Nephron progenitor cell (in vitro differentiated cells): ENCODE measurements around the gene KMO.
A peak's percentile ranks its signal among the peaks of the same experiment; 100 is the strongest.

ENCODE experiments used
- DNase-seq: peaks from one replicate; pipeline ENCODE4 v3.0.0; 2021
- H3K27ac Mint-ChIP-seq: 2 replicates; pipeline ENCODE4 v1.8.0; 2021; ENCODE audit warnings: mild to moderate bottlenecking, moderate library complexity, mixed read lengths
- H3K27me3 Mint-ChIP-seq: 2 replicates; pipeline ENCODE4 v1.8.0; 2021; ENCODE audit warnings: mild to moderate bottlenecking, low read depth, mixed read lengths; ENCODE audit not compliant: poor library complexity
- H3K36me3 Mint-ChIP-seq: 2 replicates; pipeline ENCODE4 v1.8.0; 2021; ENCODE audit warnings: low read depth, mixed read lengths
- H3K4me1 Mint-ChIP-seq: 2 replicates; pipeline ENCODE4 v1.8.0; 2021; ENCODE audit warnings: mixed read lengths
- H3K4me3 Mint-ChIP-seq: 2 replicates; pipeline ENCODE4 v1.8.0; 2021; ENCODE audit warnings: mild to moderate bottlenecking, moderate library complexity, mixed read lengths
- H3K9me3 Mint-ChIP-seq: 2 replicates; pipeline ENCODE4 v1.8.0; 2021; ENCODE audit warnings: mild to moderate bottlenecking, moderate library complexity, mixed read lengths
- CTCF ChIP-seq: fragments of 200-600 bp; sonication (generic); IDR thresholded peaks from 2 replicates; pipeline ENCODE4 v1.5.0; 2021; ENCODE audit warnings: antibody characterized with exemption

Gene KMO

DNA sequence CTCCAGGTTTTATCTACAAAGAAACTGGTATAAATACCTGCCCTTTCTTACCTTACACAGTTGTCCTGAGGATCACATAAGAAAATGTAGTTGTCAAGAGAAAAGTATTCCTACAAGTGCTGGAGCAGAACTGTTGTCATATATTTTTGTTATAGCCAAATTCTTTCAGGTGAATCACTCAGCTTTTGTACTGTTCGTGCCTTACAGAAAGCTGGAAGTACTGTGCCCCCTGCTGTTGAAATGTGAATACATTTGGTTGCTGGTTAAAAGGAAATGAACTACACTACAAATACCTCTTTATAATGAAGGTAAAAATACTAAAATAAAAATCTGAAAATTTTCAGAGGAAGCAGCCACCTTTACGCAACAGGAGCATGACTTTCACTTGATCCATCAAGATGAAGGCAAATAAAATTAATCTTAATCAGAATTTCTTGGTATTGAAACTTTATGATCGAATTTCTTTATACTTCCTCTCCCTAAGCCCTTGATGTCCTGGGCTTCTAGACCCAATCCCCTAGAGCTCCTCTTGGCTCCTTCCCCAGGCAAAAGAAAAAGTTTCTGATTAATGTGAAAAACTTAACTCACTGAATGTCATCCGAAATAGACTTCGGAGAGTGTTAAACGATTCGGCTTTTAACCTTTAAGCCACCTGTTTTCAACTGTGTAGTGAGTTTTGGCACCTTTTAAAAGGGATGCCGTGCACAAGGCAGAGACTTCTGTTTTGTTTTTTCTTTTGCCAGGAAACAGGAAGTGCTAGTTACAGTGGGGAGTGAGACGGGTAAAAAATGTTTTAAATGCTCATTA, 95.5 kb downstream of the KMO start:
- peak overlapping the region; percentile 68 for H3K27ac Mint-ChIP-seq
- H3K27me3 Mint-ChIP-seq = no peaks in the 10 kb centered on the region
- TF ChIP-seq CTCF = peak; percentile 38
- no peak for DNase-seq
- peaks cover 23% of the 10 kb centered on the region for H3K36me3 Mint-ChIP-seq
- H3K9me3 Mint-ChIP-seq = peaks cover 4% of the 10 kb centered on the region
- peaks cover 5% of the 10 kb centered on the region for H3K4me1 Mint-ChIP-seq
- H3K4me3 Mint-ChIP-seq = no peak overlapping the region

DNA sequence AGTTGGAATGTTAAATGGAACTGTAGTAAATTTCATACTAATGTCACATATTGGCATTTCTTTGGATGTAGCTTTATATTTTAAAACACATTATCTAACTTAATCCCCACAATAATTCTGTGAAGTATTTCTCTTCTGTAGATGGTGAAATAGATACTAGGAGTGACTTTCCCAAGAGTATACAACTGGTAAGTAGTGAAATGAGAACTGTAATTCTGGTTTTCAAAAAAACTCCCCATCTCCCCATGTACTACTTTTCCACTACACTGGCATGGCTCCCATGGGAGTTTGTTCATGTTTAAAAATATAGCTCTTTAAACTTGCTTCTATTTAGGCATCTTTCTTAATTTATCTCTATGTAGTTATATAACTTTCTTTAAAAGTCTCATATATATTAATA, 97.8 kb downstream of the KMO start:
- DNase-seq = no peak
- H3K4me1 Mint-ChIP-seq = peaks cover 5% of the 10 kb centered on the region
- no peak overlapping the region for H3K27ac Mint-ChIP-seq
- peaks cover 44% of the 10 kb centered on the region for H3K36me3 Mint-ChIP-seq
- H3K9me3 Mint-ChIP-seq = peaks cover 17% of the 10 kb centered on the region
- no peak for TF ChIP-seq CTCF
- H3K4me3 Mint-ChIP-seq = no peak overlapping the region
- no peaks in the 10 kb centered on the region for H3K27me3 Mint-ChIP-seq

DNA sequence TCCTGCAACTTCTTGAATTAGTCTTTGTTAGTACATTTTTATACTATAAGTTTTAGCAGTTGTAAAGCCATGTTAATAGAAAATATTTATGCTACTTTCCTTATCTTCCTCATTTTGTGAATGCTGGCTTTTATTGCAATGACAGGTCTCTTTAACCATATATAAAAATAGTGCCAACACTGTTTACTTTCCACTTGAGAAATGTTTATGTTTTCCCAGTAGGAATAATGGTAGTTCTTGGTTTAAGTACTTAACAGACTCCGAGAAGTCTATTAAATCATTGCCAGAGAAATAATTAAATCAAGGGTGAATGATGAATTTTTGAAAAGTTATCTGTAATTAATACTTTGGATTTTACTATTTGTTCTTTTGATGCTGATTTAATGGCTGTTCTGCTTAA, 98.3 kb downstream of the KMO start:
- H3K27ac Mint-ChIP-seq = no peak overlapping the region
- H3K4me3 Mint-ChIP-seq = no peak overlapping the region
- H3K4me1 Mint-ChIP-seq = peaks cover 5% of the 10 kb centered on the region
- H3K9me3 Mint-ChIP-seq = peaks cover 22% of the 10 kb centered on the region
- H3K36me3 Mint-ChIP-seq = peaks cover 49% of the 10 kb centered on the region
- DNase-seq = no peak
- H3K27me3 Mint-ChIP-seq = no peaks in the 10 kb centered on the region
- no peak for TF ChIP-seq CTCF

- Mint-ChIP-seq H3K36me3 (peaks cover 53% of the 10 kb centered on the region), H3K27me3 (no peaks in the 10 kb centered on the region), H3K27ac (no peak overlapping the region), H3K9me3 (peaks cover 26% of the 10 kb centered on the region), H3K4me3 (no peak overlapping the region), H3K4me1 (peaks cover 5% of the 10 kb centered on the region)
- TF ChIP-seq CTCF = no peak
- no peak for DNase-seq
Observed at GRCh38 chr1:241630899-241631298, 98.7 kb downstream of the KMO start.

GRCh38 chr1:241631674-241632073, 99.5 kb downstream of the KMO start:
- Mint-ChIP-seq H3K36me3 (peaks cover 61% of the 10 kb centered on the region), H3K27ac (no peak overlapping the region), H3K27me3 (no peaks in the 10 kb centered on the region), H3K4me3 (no peak overlapping the region), H3K4me1 (peaks cover 10% of the 10 kb centered on the region), H3K9me3 (peaks cover 31% of the 10 kb centered on the region)
- no peak for DNase-seq
- no peak for TF ChIP-seq CTCF

DNA sequence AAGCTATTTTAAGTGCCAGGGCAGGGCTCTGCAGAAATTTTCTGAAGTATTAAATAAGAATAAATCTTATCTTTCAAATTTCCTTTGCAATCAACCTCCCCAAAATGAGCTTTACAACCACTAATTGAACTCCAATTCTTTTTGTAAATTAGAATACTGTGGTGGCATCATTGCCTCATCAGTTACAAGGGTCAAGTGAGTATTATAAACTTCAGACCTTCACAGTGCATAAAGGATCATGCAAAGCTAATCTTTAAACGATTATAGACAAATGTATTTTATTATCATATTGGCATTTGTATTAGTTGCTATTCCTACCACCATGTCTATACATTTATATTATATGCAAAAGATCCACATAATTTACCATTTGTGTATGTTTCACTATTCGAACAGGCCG, 100.8 kb downstream of the KMO start:
- Mint-ChIP-seq H3K27ac (no peak overlapping the region), H3K4me3 (no peak overlapping the region), H3K36me3 (peaks cover 74% of the 10 kb centered on the region), H3K9me3 (peaks cover 34% of the 10 kb centered on the region), H3K27me3 (no peaks in the 10 kb centered on the region), H3K4me1 (peaks cover 23% of the 10 kb centered on the region)
- no peak for TF ChIP-seq CTCF
- no peak for DNase-seq
